Measurements from ENCODE around the gene INHA. TPM values are rescaled to one million over a fixed set of nuclear protein-coding genes. Genes with fewer than 3 reads are reported as not detected.

Gene INHA
- total RNA-seq, 1 experiment from 2014 or later = 0.31 TPM

DNA sequence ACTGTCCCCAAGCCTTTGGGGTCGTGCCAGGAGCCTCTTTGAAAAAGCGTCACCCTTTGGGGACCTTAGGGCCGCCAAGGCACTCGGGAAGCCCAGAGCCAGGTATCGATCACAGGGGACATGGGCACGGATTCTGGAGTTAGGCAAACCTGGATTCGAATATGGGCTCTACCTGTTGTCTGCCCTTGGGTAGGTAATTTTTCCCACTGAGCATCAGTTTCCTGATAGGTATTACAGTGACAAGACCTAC is 19.0 kb upstream of the INHA start:
- H4K8ac ChIP-seq (replicated peaks; ENCODE audit: insufficient read length, low read depth, low read length) = no peak overlapping the region
- no peaks in the 10 kb centered on the region for H3K9me3 ChIP-seq (ENCODE audit: control insufficient read depth, low read depth, low read length)
- no peak overlapping the region for H3K4ac ChIP-seq (ENCODE audit: low read depth, low read length)
- no peak overlapping the region for H3K18ac ChIP-seq (ENCODE audit: insufficient read length, low read depth, low read length)
- H3K36me3 Mint-ChIP-seq (ENCODE audit: insufficient read depth in 1 of 3, low read depth in 3 of 3) = peaks cover 5 to 41% (median 30%) of the 10 kb centered on the region in 3 experiments
- no peak overlapping the region for H4K91ac ChIP-seq (ENCODE audit: insufficient read length, low read depth, low read length)
- H3K27ac ChIP-seq (ENCODE audit: insufficient read length, low read depth, low read length) = no peak overlapping the region
- H4K5ac ChIP-seq (ENCODE audit: insufficient read length, low read depth, low read length) = no peak overlapping the region
- H3K56ac ChIP-seq (ENCODE audit: insufficient read length, low read depth, low read length) = no peak overlapping the region
- H2BK15ac ChIP-seq (ENCODE audit: low read depth, low read length) = no peak overlapping the region
- no peak overlapping the region for H2BK12ac ChIP-seq (ENCODE audit: insufficient read length, low read depth, low read length)
- TF ChIP-seq, protein P1, sequence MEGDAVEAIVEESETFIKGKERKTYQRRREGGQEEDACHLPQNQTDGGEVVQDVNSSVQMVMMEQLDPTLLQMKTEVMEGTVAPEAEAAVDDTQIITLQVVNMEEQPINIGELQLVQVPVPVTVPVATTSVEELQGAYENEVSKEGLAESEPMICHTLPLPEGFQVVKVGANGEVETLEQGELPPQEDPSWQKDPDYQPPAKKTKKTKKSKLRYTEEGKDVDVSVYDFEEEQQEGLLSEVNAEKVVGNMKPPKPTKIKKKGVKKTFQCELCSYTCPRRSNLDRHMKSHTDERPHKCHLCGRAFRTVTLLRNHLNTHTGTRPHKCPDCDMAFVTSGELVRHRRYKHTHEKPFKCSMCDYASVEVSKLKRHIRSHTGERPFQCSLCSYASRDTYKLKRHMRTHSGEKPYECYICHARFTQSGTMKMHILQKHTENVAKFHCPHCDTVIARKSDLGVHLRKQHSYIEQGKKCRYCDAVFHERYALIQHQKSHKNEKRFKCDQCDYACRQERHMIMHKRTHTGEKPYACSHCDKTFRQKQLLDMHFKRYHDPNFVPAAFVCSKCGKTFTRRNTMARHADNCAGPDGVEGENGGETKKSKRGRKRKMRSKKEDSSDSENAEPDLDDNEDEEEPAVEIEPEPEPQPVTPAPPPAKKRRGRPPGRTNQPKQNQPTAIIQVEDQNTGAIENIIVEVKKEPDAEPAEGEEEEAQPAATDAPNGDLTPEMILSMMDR (conservative IDR thresholded peaks at IDR 0.05) = no peak
- H2BK120ac ChIP-seq (ENCODE audit: low read depth, low read length, poor library complexity, severe bottlenecking) = no peak overlapping the region
- H3K14ac ChIP-seq (ENCODE audit: insufficient read depth, low read length) = no peak overlapping the region; the same call in 1 of the 2 replicates
- DNase-seq = no peak
- peaks cover 40% of the 10 kb centered on the region for H3K27me3 Mint-ChIP-seq (ENCODE audit: low read depth)
- H3K4me1 Mint-ChIP-seq = peaks cover 10 to 18% of the 10 kb centered on the region in 2 experiments
- no peak overlapping the region for H3T11ph ChIP-seq (ENCODE audit: low read length)
- no peak overlapping the region for H3K27ac Mint-ChIP-seq
- H3K79me2 ChIP-seq (ENCODE audit: insufficient read depth, low read length) = no peaks in the 10 kb centered on the region
- H4K20me1 ChIP-seq (ENCODE audit: control insufficient read depth, insufficient read depth, insufficient read length) = no peaks in the 10 kb centered on the region
- H2AK5ac ChIP-seq (ENCODE audit: insufficient read length, low read length) = no peak overlapping the region
- no peak overlapping the region for H3K9ac ChIP-seq (ENCODE audit: extremely low read depth, insufficient read length, low read length)
- peak overlapping the region; percentile 74 to 81; a peak in 4 of 5 replicates for H3K4me3 Mint-ChIP-seq
- peaks cover 4% of the 10 kb centered on the region; the same call in 1 of the 2 replicates for H3K27me3 ChIP-seq (ENCODE audit: insufficient read depth, low read length)
- no peak overlapping the region for H2BK5ac ChIP-seq (ENCODE audit: insufficient read length, low read length)
- H3K9me3 Mint-ChIP-seq = no peaks in the 10 kb centered on the region
- H3K23ac ChIP-seq (ENCODE audit: insufficient read length, low read depth, low read length) = no peak overlapping the region
- no peaks in the 10 kb centered on the region for H3K79me1 ChIP-seq (ENCODE audit: insufficient read depth, low read depth, low read length, poor library complexity, severe bottlenecking)
- H2BK20ac ChIP-seq (ENCODE audit: low read depth, low read length, poor library complexity, severe bottlenecking) = no peak overlapping the region
- peaks cover 11% of the 10 kb centered on the region for H3K23me2 ChIP-seq (ENCODE audit: insufficient read length, low read depth, low read length, poor library complexity, severe bottlenecking)
- no CpG with 5 or more reads among the region's 7 CpGs for WGBS (ENCODE audit: extremely low coverage, insufficient read length, low lambda C conversion rate)
- no peak overlapping the region for H2AFZ ChIP-seq (ENCODE audit: low read length)
- peak overlapping the region; percentile 83 for H3K4me2 ChIP-seq (ENCODE audit: insufficient read depth, insufficient read length, low read length)
- H3K4me1 ChIP-seq (ENCODE audit: insufficient read depth, low read length) = peaks cover 3% of the 10 kb centered on the region; the same call in 1 of the 2 replicates
